Spleen (tissue), 7 donors: ENCODE results near the gene HDHD3.

Experiments
- POLR2A ChIP-seq, 3 donors: fragments of 450-650 bp; IDR thresholded peaks; one replicate each; pipeline ENCODE4 v1.5.1; 2017; ENCODE audit warnings: antibody characterized with exemption in 3 of 3, mild to moderate bottlenecking in 1 of 3
- POLR2AphosphoS5 ChIP-seq, 3 donors: sonication (generic); formaldehyde crosslinking; IDR thresholded peaks; one replicate each; pipeline ENCODE4 v1.5.1; 2017; ENCODE audit warnings: antibody characterized with exemption in 3 of 3
- TF ChIP-seq, protein P1 (sequence below), 11 experiments: fragments of 200-600 bp in 7 of 11; fragments of 450-650 bp in 4 of 11; sonication (generic) in 4 of 11; IDR thresholded peaks in 8 of 11; conservative IDR thresholded peaks in 3 of 11; 1 replicate in 7 of 11; 2 replicates in 4 of 11; pipeline versions ENCODE4 v1.4.0 to v1.8.0; 2016 to 2021; ENCODE audit warnings: antibody characterized with exemption in 11 of 11, inconsistent platforms in 4 of 11, mild to moderate bottlenecking in 1 of 11
- donor health status: DM: no; HTN: no; CAD: no; lungs with moderate emphysema.
- donor health status: DM: no; HTN: no; CAD: no.
- donor health status: DM: no; HTN: no; CAD: no.

DNA sequence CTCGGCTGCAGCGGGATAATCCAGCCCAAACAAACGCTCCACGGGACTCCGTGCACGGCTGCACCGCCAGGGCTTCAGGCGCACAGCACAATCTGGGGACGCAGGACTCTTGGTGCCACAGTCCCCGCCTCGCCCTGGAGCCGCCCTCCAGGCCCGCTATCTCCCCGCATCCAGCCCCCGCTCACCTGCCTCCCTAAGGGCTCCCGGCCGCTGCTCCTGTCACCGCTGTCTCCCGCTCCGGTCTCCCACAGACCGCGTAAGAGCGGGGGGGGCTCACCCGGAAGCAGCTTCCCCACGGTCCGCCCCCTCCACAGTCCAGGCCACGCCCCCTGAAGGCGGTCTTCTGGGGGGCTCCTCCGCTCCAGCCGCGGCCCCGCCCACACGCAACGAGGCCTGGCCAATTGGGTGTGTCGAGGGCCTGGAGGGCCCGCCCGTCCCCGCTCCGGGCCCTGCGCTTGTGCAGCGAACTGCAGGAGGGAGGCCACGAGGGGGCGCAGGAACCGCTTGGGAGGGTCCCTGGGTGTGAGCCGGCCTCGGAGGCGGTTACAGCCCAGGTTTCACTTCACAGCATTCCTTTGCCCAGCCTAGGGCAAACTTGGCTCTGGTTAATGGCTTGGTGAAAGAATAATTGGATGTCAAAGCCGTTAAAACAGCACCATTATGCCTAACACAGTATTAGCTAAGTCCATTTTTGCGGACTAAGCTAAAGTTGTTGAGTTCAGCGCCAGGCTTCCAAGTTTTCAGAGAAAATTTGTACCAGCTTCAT is 24.4 kb upstream of the HDHD3 start, which contains the start of gene ALAD:
- TF ChIP-seq, protein P1, sequence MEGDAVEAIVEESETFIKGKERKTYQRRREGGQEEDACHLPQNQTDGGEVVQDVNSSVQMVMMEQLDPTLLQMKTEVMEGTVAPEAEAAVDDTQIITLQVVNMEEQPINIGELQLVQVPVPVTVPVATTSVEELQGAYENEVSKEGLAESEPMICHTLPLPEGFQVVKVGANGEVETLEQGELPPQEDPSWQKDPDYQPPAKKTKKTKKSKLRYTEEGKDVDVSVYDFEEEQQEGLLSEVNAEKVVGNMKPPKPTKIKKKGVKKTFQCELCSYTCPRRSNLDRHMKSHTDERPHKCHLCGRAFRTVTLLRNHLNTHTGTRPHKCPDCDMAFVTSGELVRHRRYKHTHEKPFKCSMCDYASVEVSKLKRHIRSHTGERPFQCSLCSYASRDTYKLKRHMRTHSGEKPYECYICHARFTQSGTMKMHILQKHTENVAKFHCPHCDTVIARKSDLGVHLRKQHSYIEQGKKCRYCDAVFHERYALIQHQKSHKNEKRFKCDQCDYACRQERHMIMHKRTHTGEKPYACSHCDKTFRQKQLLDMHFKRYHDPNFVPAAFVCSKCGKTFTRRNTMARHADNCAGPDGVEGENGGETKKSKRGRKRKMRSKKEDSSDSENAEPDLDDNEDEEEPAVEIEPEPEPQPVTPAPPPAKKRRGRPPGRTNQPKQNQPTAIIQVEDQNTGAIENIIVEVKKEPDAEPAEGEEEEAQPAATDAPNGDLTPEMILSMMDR (IDR thresholded peaks at IDR 0.05 in 8 of 11, conservative IDR thresholded peaks at IDR 0.05 in 3 of 11), result peak; percentile 97 to 100 (median 100)
- TF ChIP-seq POLR2A (IDR thresholded peaks at IDR 0.05) (no peak), POLR2AphosphoS5 (IDR thresholded peaks at IDR 0.05) (peak; percentile 86 to 91 (median 89))
